K562 (cell line): ENCODE data around the gene COPS6. TPM values are rescaled to one million over a fixed set of nuclear protein-coding genes. Genes with fewer than 3 reads are reported as not detected.
A peak's percentile ranks its signal among the peaks of the same experiment; 100 is the strongest.

Experiments
- ATAC-seq: fragments of 200-7000 bp; cut with Tn5 transposase; 3 replicates; pipeline ENCODE4 v1.9.1; 2020; ENCODE audit warnings: moderate library complexity
- BruUV-seq: library from RNA; stranded (reverse); fragments of 400-500 nt; replicated peaks from 2 replicates; lab custom pipeline; 2021; lab: Mats Ljungman, UMichigan
- CTCF ChIA-PET: fragments of 300-600 bp; formaldehyde crosslinking; extraction: SDS; loops from one replicate; lab custom pipeline; 2021; ENCODE audit warnings: low intra/inter-chr PET ratio; lab: Yijun Ruan, JAX
- POLR2A ChIA-PET: fragments of 300-600, 350-650 bp; sonication (Branson Sonifier 250); formaldehyde crosslinking; extraction: SDS; loops from one replicate; lab custom pipeline; 2021; ENCODE audit warnings: antibody characterized with exemption, inconsistent platforms; lab: Yijun Ruan, JAX
- DNase-seq, 4 experiments: peaks; one replicate each; pipeline versions ENCODE4 v3.0.0 to v3.0.0-alpha.2; 2011 to 2018; ENCODE audit warnings: low spot score in 3 of 4, mixed read lengths in 3 of 4; ENCODE audit errors: extremely low read depth in 1 of 4
- FAIRE-seq: peaks from 2 replicates; lab custom pipeline; 2011; peaks lifted over from hg19 to GRCh38; lab: Jason Lieb, UNC
- H2AFZ ChIP-seq: 2 replicates; pipeline ENCODE4 v1.6.0; 2011; ENCODE audit warnings: low read depth, low read length, control low read depth, inconsistent platforms
- H3K27ac ChIP-seq: fragments of 200-600 bp; 3 replicates; pipeline ENCODE4 v1.8.0; 2011; ENCODE audit warnings: low read depth, mild to moderate bottlenecking, control low read depth, inconsistent platforms, low read length, moderate library complexity, mixed read lengths; ENCODE audit errors: extremely low read depth
- H3K27me3 ChIP-seq, 2 experiments: fragments of 300-600 bp in 1 of 2; 2 replicates in 1 of 2; 3 replicates in 1 of 2; pipeline versions ENCODE4 v1.6.0 to v1.8.0; 2011; ENCODE audit warnings: inconsistent platforms in 2 of 2, low read length in 2 of 2, mild to moderate bottlenecking in 1 of 2, mixed read lengths in 1 of 2, moderate library complexity in 1 of 2; ENCODE audit not compliant: control insufficient read depth in 2 of 2, insufficient read depth in 2 of 2
- H3K36me3 ChIP-seq: fragments of 300-600 bp; 3 replicates; pipeline ENCODE4 v1.8.0; 2011; ENCODE audit warnings: mild to moderate bottlenecking, low read length, inconsistent platforms; ENCODE audit not compliant: control insufficient read depth, insufficient read depth
- H3K4me1 ChIP-seq, 2 experiments: fragments of 200-600 bp in 1 of 2; replicated peaks in 1 of 2; 2 replicates in 1 of 2; 3 replicates in 1 of 2; pipeline versions ENCODE4 v1.5.1 to v1.8.0; 2011; ENCODE audit warnings: inconsistent platforms in 2 of 2, low read length in 2 of 2, mild to moderate bottlenecking in 1 of 2, mixed read lengths in 1 of 2, moderate library complexity in 1 of 2; ENCODE audit not compliant: control insufficient read depth in 2 of 2, insufficient read depth in 2 of 2
- H3K4me2 ChIP-seq: 2 replicates; pipeline ENCODE4 v1.6.1; 2011; ENCODE audit warnings: low read length, control low read depth, inconsistent platforms, mixed read lengths; ENCODE audit not compliant: insufficient read depth
- H3K4me3 ChIP-seq: fragments of 200-600 bp; sonication (generic), shearing (Covaris generic); 2 replicates; pipeline ENCODE4 v1.5.1; 2016; ENCODE audit warnings: control low read depth, inconsistent platforms
- H3K79me2 ChIP-seq: fragments of 200-600 bp; 3 replicates; pipeline ENCODE4 v1.8.0; 2011; ENCODE audit warnings: low read length, inconsistent platforms; ENCODE audit not compliant: control insufficient read depth, insufficient read depth
- H3K9ac ChIP-seq, 2 experiments: 2 replicates each; pipeline versions ENCODE4 v1.6.0 to v1.6.1; 2011; ENCODE audit warnings: low read depth in 2 of 2, low read length in 2 of 2, control low read depth in 1 of 2, inconsistent platforms in 1 of 2, mild to moderate bottlenecking in 1 of 2, mixed read lengths in 1 of 2; ENCODE audit not compliant: insufficient read depth in 1 of 2
- H3K9me1 ChIP-seq: one replicate; pipeline ENCODE4 v1.6.0; 2011; ENCODE audit warnings: inconsistent platforms, mild to moderate bottlenecking, low read length, moderate library complexity; ENCODE audit not compliant: control insufficient read depth, insufficient read depth
- H3K9me3 ChIP-seq: replicated peaks from 2 replicates; pipeline ENCODE4 v1.5.1; 2011; ENCODE audit warnings: low read depth, low read length, inconsistent platforms; ENCODE audit not compliant: control insufficient read depth, insufficient read depth
- H4K20me1 ChIP-seq: replicated peaks from 2 replicates; pipeline ENCODE4 v1.6.1; 2011; ENCODE audit warnings: low read length, inconsistent platforms, mixed read lengths; ENCODE audit not compliant: control insufficient read depth, insufficient read depth
- BRD4 ChIP-seq: fragments of 200-600 bp; sonication (generic); IDR thresholded peaks from 2 replicates; pipeline ENCODE4 v1.6.1; 2017; ENCODE audit warnings: inconsistent platforms
- CCAR2 ChIP-seq: fragments of 200-400 bp; formaldehyde crosslinking; IDR thresholded peaks from 2 replicates; pipeline ENCODE4 v1.6.1; 2017; ENCODE audit warnings: mild to moderate bottlenecking, low read depth, low read length
- FOXA1 ChIP-seq: fragments of 450-650 bp; IDR thresholded peaks from 2 replicates; pipeline ENCODE4 v1.6.1; 2016; ENCODE audit warnings: mild to moderate bottlenecking, borderline replicate concordance
- PML ChIP-seq: IDR thresholded peaks from 2 replicates; pipeline ENCODE4 v1.6.1; 2012; ENCODE audit warnings: low read length, inconsistent platforms
- POLR2A ChIP-seq: fragments of 450-650 bp; conservative IDR thresholded peaks from 2 replicates; pipeline ENCODE4 v1.6.1; 2016
- POLR2AphosphoS2 ChIP-seq: IDR thresholded peaks from 2 replicates; pipeline ENCODE4 v1.6.1; 2012; ENCODE audit warnings: low read length, improper control_type of control experiment
- POLR2AphosphoS5 ChIP-seq: IDR thresholded peaks from 2 replicates; pipeline ENCODE4 v1.6.1; 2011; ENCODE audit warnings: mild to moderate bottlenecking, low read depth, low read length, moderate library complexity; ENCODE audit not compliant: control insufficient read depth, insufficient read depth
- RBFOX2 ChIP-seq: fragments of 200-400 bp; formaldehyde crosslinking; IDR thresholded peaks from 2 replicates; pipeline ENCODE4 v1.6.1; 2017; ENCODE audit warnings: low read depth, mild to moderate bottlenecking, low read length, moderate library complexity
- SUPT5H ChIP-seq: fragments of 450-650 bp; IDR thresholded peaks from 2 replicates; pipeline ENCODE4 v1.6.1; 2016
- TAF9B ChIP-seq: fragments of 450-650 bp; IDR thresholded peaks from 2 replicates; pipeline ENCODE4 v1.6.1; 2018; ENCODE audit warnings: mild to moderate bottlenecking; ENCODE audit not compliant: partially characterized antibody
- whole genome bisulfite sequencing: fragments of 100-300 bp; shearing (Covaris generic); methylation state at CpG from one replicate; pipeline ENCODE4 v1.1.6; 2016; ENCODE audit warnings: low coverage, mixed read lengths; ENCODE audit not compliant: insufficient coverage; ENCODE audit errors: missing lambda C conversion rate; 5-methylcytosine and 5-hydroxymethylcytosine counted together
- in situ Hi-C: fragments of 300-500 bp; cut with MboI; formaldehyde crosslinking; loops from 4 replicates; pipeline ENCODE4 v1.15.0; 2018; ENCODE audit warnings: inconsistent platforms, mixed read lengths
- intact Hi-C: fragments of 100-400 bp; cut with micrococcal nuclease; formaldehyde crosslinking; loops from 2 replicates; pipeline ENCODE4 v1.14.2; 2022
- polyA plus RNA-seq, 8 experiments: library from polyadenylated mRNA; depleted of rRNA in 4 of 8; stranded (reverse) in 5 of 8; unstranded in 3 of 8; fragments of >200 nt; fragmentation: Nextera tagmentation in 2 of 8; fragmentation: Illumina TruSeq in 1 of 8; extraction: Ambion mirVana in 2 of 8; extraction: Trizol in 1 of 8; gene quantifications; 2 replicates each; pipeline versions ENCODE4 v1.2.1 to v1.2.3, GENCODE V29; 2011 to 2014; ENCODE audit warnings: inconsistent platforms in 1 of 8, missing spikeins in 1 of 8
- total RNA-seq, 7 experiments: library from RNA; depleted of rRNA in 6 of 7; stranded (reverse); fragments of >200 nt in 6 of 7; fragmentation: Illumina TruSeq in 2 of 7; extraction: Trizol in 2 of 7; gene quantifications; 2 replicates each; pipeline versions ENCODE4 v1.2.1 to v1.2.3, GENCODE V29; 2011 to 2021; ENCODE audit warnings: low replicate concordance in 1 of 7
- TF ChIP-seq, protein P1 (sequence below): fragments of 450-650 bp; IDR thresholded peaks from 2 replicates; pipeline ENCODE4 v1.6.1; 2017; ENCODE audit warnings: antibody characterized with exemption
- TF ChIP-seq, protein P2 (sequence below): conservative IDR thresholded peaks from 2 replicates; pipeline ENCODE4 v1.6.1; 2011; ENCODE audit warnings: low read depth, mild to moderate bottlenecking, low read length; ENCODE audit not compliant: control insufficient read depth
- TF ChIP-seq, protein P3 (sequence below): fragments of 250-450 bp; sonication (Bioruptor Pico); IDR thresholded peaks from 2 replicates; pipeline ENCODE4 v1.4.0; 2020

The COPS6 gene
- total and polyA plus RNA-seq, 9 of the 15 experiments (the other 6 are each of a cell fraction or from before 2014, with no cell fraction given): 63.0 to 331 (median 168) TPM

DNA sequence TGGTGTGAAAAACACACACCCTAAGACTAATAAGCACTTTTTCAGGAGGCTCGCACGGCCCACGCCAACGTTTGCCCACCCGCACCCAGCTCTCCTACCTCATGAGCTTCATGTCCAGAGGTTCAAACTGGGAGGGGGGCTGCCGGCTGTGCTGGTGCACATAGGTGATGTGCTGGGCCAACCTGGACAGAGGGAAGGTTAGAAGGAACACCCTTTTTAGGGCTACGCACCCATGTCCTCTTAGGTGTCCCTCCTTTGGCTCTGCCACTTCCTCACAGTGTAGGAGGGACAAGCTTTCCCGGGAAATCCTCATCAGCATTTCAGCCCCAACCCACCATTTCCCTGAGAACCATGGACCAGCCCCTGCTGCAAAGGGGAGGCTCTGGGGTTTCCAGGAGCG lies 6.5 kb downstream of the COPS6 start:
- Histone ChIP-seq H3K9me1 (peaks cover 3% of the 10 kb centered on the region), H2AFZ (no peak overlapping the region), H4K20me1 (peaks cover 58% of the 10 kb centered on the region), H3K4me1 (peaks cover 6 to 17% of the 10 kb centered on the region in 2 experiments; a peak in 4 of 5 replicates), H3K9me3 (no peaks in the 10 kb centered on the region), H3K4me3 (no peak overlapping the region), H3K27me3 (no peaks in the 10 kb centered on the region), H3K27ac (no peak overlapping the region), H3K79me2 (peaks cover 44% of the 10 kb centered on the region), H3K4me2 (no peak overlapping the region), H3K36me3 (peaks cover 100% of the 10 kb centered on the region), H3K9ac (no peak overlapping the region)
- DNase-seq: no peak
- POLR2A ChIA-PET: interaction anchor here (0.9 to 1.4 kb wide), 6 partner anchors 10 to 105 kb away, joined by 3 to 8 read pairs (median 4); no protein-coding TSS in a partner anchor
- no peak for FAIRE-seq
- BruUV-seq: no TSS peak
- no peak for ATAC-seq
- CTCF ChIA-PET: no interaction called here
- 92% methylated on average over 9 of the region's 9 CpGs for whole genome bisulfite sequencing
- intact Hi-C loops: no loop called here
- in situ Hi-C loops: no loop called here
- TF ChIP-seq RBFOX2 (peak; percentile 65), SUPT5H (peak; percentile 47; the same call in 1 of the 2 replicates), FOXA1 (no peak), BRD4 (no peak), POLR2A (peak; percentile 37), TAF9B (no peak), PML (peak; percentile 45; the same call in 1 of the 2 replicates), CCAR2 (no peak), POLR2AphosphoS2 (peak; percentile 82), POLR2AphosphoS5 (peak; percentile 63; the same call in 1 of the 2 replicates)
- TF ChIP-seq, protein P1, sequence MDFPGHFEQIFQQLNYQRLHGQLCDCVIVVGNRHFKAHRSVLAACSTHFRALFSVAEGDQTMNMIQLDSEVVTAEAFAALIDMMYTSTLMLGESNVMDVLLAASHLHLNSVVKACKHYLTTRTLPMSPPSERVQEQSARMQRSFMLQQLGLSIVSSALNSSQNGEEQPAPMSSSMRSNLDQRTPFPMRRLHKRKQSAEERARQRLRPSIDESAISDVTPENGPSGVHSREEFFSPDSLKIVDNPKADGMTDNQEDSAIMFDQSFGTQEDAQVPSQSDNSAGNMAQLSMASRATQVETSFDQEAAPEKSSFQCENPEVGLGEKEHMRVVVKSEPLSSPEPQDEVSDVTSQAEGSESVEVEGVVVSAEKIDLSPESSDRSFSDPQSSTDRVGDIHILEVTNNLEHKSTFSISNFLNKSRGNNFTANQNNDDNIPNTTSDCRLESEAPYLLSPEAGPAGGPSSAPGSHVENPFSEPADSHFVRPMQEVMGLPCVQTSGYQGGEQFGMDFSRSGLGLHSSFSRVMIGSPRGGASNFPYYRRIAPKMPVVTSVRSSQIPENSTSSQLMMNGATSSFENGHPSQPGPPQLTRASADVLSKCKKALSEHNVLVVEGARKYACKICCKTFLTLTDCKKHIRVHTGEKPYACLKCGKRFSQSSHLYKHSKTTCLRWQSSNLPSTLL: no peak
- TF ChIP-seq, protein P2, sequence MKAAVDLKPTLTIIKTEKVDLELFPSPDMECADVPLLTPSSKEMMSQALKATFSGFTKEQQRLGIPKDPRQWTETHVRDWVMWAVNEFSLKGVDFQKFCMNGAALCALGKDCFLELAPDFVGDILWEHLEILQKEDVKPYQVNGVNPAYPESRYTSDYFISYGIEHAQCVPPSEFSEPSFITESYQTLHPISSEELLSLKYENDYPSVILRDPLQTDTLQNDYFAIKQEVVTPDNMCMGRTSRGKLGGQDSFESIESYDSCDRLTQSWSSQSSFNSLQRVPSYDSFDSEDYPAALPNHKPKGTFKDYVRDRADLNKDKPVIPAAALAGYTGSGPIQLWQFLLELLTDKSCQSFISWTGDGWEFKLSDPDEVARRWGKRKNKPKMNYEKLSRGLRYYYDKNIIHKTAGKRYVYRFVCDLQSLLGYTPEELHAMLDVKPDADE: 0 out of 2 replicates have a peak, but pooled peaks have one; percentile 9
- TF ChIP-seq, protein P3, sequence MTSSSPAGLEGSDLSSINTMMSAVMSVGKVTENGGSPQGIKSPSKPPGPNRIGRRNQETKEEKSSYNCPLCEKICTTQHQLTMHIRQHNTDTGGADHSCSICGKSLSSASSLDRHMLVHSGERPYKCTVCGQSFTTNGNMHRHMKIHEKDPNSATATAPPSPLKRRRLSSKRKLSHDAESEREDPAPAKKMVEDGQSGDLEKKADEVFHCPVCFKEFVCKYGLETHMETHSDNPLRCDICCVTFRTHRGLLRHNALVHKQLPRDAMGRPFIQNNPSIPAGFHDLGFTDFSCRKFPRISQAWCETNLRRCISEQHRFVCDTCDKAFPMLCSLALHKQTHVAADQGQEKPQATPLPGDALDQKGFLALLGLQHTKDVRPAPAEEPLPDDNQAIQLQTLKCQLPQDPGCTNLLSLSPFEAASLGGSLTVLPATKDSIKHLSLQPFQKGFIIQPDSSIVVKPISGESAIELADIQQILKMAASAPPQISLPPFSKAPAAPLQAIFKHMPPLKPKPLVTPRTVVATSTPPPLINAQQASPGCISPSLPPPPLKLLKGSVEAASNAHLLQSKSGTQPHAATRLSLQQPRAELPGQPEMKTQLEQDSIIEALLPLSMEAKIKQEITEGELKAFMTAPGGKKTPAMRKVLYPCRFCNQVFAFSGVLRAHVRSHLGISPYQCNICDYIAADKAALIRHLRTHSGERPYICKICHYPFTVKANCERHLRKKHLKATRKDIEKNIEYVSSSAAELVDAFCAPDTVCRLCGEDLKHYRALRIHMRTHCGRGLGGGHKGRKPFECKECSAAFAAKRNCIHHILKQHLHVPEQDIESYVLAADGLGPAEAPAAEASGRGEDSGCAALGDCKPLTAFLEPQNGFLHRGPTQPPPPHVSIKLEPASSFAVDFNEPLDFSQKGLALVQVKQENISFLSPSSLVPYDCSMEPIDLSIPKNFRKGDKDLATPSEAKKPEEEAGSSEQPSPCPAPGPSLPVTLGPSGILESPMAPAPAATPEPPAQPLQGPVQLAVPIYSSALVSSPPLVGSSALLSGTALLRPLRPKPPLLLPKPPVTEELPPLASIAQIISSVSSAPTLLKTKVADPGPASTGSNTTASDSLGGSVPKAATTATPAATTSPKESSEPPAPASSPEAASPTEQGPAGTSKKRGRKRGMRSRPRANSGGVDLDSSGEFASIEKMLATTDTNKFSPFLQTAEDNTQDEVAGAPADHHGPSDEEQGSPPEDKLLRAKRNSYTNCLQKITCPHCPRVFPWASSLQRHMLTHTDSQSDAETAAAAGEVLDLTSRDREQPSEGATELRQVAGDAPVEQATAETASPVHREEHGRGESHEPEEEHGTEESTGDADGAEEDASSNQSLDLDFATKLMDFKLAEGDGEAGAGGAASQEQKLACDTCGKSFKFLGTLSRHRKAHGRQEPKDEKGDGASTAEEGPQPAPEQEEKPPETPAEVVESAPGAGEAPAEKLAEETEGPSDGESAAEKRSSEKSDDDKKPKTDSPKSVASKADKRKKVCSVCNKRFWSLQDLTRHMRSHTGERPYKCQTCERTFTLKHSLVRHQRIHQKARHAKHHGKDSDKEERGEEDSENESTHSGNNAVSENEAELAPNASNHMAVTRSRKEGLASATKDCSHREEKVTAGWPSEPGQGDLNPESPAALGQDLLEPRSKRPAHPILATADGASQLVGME: no peak
